ENCODE measurements around the gene ENGASE.

ENGASE gene

DNA sequence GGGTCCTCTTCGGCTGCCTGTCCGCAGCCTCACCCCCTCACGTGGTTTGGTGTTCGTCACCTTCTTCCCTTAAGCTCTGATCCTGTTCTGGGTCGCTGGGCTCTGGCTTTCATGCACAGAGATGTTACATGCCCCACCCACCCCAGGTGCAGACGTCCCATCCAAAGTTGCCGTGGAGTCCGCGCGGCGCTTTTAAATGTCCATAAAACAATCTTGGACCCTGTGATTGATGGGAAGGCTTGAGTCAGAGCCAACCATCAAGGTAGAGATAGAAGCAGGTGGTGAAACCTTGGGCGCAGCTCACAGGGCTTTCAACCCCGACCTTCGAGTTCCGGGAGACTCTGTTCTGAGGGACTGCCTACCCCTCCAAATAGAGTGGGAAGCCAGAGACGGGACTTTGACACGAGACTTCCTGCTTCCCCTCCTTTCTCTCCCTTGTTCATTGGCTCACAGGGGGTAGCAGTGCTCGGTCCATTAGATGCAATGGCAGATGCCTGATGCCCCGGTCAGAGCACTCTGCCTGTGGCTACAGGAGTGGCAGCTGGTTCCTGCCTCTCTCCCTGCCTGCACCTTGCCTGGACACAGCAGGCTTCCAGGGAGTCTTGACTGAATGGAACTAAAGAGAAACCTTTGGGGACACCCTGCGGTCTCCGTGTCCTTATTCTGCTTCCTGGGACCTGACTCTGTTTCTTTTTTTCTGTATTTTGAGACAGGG, 4.0 kb downstream of the ENGASE start:
- no peaks in the 10 kb centered on the region for H3K9me3 ChIP-seq (ENCODE audit: control insufficient read depth, low read length)
- H3K9ac ChIP-seq (ENCODE audit: low read length): no peak overlapping the region
- peaks cover 13% of the 10 kb centered on the region for H3K36me3 ChIP-seq (ENCODE audit: control insufficient read depth, insufficient read depth, low read length)
- H3K4me1 ChIP-seq (ENCODE audit: control insufficient read depth, insufficient read depth, low read length): peaks cover 16% of the 10 kb centered on the region
- H3K27me3 ChIP-seq (ENCODE audit: control insufficient read depth, insufficient read depth, low read length): no peaks in the 10 kb centered on the region
- no peak overlapping the region for H3K4me3 ChIP-seq (ENCODE audit: low read length)

- H3K4me3 ChIP-seq (ENCODE audit: low read length): no peak overlapping the region
- no peak overlapping the region for H3K9ac ChIP-seq (ENCODE audit: low read length)
- H3K27me3 ChIP-seq (ENCODE audit: control insufficient read depth, insufficient read depth, low read length): no peaks in the 10 kb centered on the region
- H3K36me3 ChIP-seq (ENCODE audit: control insufficient read depth, insufficient read depth, low read length): peaks cover 13% of the 10 kb centered on the region
- H3K4me1 ChIP-seq (ENCODE audit: control insufficient read depth, insufficient read depth, low read length): peaks cover 8% of the 10 kb centered on the region
- no peaks in the 10 kb centered on the region for H3K9me3 ChIP-seq (ENCODE audit: control insufficient read depth, low read length)
Observed at GRCh38 chr17:79079421-79080200, 5.0 kb downstream of the ENGASE start.

GRCh38 chr17:79080349-79080748, 5.7 kb downstream of the ENGASE start:
- no peak overlapping the region for H3K9ac ChIP-seq (ENCODE audit: low read length)
- peaks cover 7% of the 10 kb centered on the region for H3K4me1 ChIP-seq (ENCODE audit: control insufficient read depth, insufficient read depth, low read length)
- H3K36me3 ChIP-seq (ENCODE audit: control insufficient read depth, insufficient read depth, low read length): peaks cover 13% of the 10 kb centered on the region

GRCh38 chr17:79080761-79081290, 6.2 kb downstream of the ENGASE start:
- H3K4me3 ChIP-seq (ENCODE audit: low read length): no peak overlapping the region
- no peak overlapping the region for H3K9ac ChIP-seq (ENCODE audit: low read length)
- peaks cover 3% of the 10 kb centered on the region for H3K4me1 ChIP-seq (ENCODE audit: control insufficient read depth, insufficient read depth, low read length)
- no peaks in the 10 kb centered on the region for H3K27me3 ChIP-seq (ENCODE audit: control insufficient read depth, insufficient read depth, low read length)
- H3K36me3 ChIP-seq (ENCODE audit: control insufficient read depth, insufficient read depth, low read length): peaks cover 13% of the 10 kb centered on the region
- no peaks in the 10 kb centered on the region for H3K9me3 ChIP-seq (ENCODE audit: control insufficient read depth, low read length)

More at GRCh38 chr17:79080349-79080748, 5.7 kb downstream of the ENGASE start:
- H3K4me3 ChIP-seq (ENCODE audit: low read length): no peak overlapping the region
- no peaks in the 10 kb centered on the region for H3K27me3 ChIP-seq (ENCODE audit: control insufficient read depth, insufficient read depth, low read length)
- H3K9me3 ChIP-seq (ENCODE audit: control insufficient read depth, low read length): no peaks in the 10 kb centered on the region

DNA sequence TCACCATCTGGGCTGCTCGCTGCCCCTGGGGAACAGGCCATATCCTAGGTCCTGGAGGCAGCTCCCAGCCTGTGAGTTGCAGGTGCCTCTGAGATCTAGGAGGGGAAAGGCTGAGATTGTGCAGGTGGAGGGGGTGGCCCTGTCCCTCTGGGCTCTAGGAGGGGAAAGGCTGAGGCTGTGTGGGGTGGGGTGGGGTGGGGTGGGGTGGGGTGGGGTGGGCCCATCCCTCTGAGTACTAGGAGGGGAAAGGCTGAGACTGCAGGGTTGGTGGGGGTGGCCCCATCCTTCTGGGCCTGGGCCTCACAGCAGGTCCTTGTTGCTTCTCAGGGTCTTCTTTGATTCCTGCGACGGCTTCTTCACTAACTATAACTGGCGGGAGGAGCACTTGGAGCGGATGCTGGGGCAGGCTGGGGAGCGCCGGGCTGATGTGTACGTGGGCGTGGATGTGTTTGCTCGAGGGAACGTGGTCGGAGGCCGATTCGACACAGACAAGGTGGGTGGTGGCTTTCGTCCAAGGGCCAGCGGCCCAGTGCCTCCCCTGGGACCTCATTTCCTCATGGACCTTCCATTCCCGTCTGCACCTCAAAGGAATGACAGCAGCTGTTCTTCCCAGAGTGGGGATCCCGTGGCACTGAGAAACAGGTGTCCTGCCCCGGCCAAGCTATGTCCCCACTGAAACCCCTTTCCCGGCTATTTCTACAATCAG, 7.1 kb downstream of the ENGASE start:
- H3K4me1 ChIP-seq (ENCODE audit: control insufficient read depth, insufficient read depth, low read length): no peaks in the 10 kb centered on the region
- no peaks in the 10 kb centered on the region for H3K27me3 ChIP-seq (ENCODE audit: control insufficient read depth, insufficient read depth, low read length)
- H3K9me3 ChIP-seq (ENCODE audit: control insufficient read depth, low read length): no peaks in the 10 kb centered on the region
- H3K4me3 ChIP-seq (ENCODE audit: low read length): no peak overlapping the region
- no peak overlapping the region for H3K9ac ChIP-seq (ENCODE audit: low read length)
- H3K36me3 ChIP-seq (ENCODE audit: control insufficient read depth, insufficient read depth, low read length): peaks cover 13% of the 10 kb centered on the region

DNA sequence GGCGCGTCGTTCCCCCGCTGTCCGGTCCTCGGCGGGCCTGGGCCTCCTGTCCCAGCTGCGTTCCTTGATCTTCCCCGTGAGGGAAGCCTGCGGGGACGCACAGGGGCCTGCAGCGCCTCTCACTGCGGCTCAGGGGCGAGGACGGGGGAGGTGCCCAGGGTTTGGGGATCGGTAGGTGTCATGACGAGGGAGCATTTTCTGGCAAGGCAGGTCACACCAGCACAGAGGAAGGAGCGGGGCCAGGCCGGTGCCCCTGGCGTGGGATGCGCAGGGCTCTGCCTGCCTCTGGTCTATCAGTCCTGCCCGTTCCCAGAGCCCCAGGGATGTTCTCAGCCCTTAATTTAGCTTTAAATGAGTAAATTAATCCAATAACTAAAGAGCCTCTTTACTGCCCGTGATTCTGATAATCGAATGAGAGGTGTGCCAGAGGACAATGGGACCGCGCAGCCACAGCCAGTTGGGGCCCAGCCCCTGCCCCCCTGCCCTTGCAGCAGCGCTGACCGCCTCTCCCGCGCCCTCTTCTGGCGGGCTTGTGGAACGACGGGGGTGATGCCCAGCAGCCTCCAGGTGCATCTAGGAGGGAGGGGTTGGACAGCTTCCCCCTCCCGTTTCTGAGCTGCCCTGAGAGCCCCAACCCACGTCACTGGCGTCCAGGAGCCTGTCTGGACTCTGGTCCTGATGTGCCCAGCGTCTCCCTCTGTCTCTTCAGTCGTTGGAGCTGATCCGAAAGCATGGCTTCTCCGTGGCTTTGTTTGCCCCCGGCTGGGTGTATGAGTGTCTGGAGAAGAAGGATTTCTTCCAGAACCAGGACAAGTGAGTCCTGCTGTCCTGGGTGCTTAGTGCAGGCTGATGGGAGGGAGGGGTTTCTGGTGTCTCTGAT, 7.9 kb downstream of the ENGASE start:
- Histone ChIP-seq H3K9ac (ENCODE audit: low read length) (no peak overlapping the region), H3K4me1 (ENCODE audit: control insufficient read depth, insufficient read depth, low read length) (no peaks in the 10 kb centered on the region), H3K4me3 (ENCODE audit: low read length) (no peak overlapping the region), H3K36me3 (ENCODE audit: control insufficient read depth, insufficient read depth, low read length) (peaks cover 13% of the 10 kb centered on the region), H3K9me3 (ENCODE audit: control insufficient read depth, low read length) (no peaks in the 10 kb centered on the region), H3K27me3 (ENCODE audit: control insufficient read depth, insufficient read depth, low read length) (no peaks in the 10 kb centered on the region)

- H3K4me3 ChIP-seq (ENCODE audit: low read length): no peak overlapping the region
- H3K4me1 ChIP-seq (ENCODE audit: control insufficient read depth, insufficient read depth, low read length): no peaks in the 10 kb centered on the region
- no peaks in the 10 kb centered on the region for H3K27me3 ChIP-seq (ENCODE audit: control insufficient read depth, insufficient read depth, low read length)
- no peaks in the 10 kb centered on the region for H3K9me3 ChIP-seq (ENCODE audit: control insufficient read depth, low read length)
- H3K9ac ChIP-seq (ENCODE audit: low read length): no peak overlapping the region
- H3K36me3 ChIP-seq (ENCODE audit: control insufficient read depth, insufficient read depth, low read length): peaks cover 13% of the 10 kb centered on the region
Observed at GRCh38 chr17:79083191-79083971, 8.8 kb downstream of the ENGASE start.

DNA sequence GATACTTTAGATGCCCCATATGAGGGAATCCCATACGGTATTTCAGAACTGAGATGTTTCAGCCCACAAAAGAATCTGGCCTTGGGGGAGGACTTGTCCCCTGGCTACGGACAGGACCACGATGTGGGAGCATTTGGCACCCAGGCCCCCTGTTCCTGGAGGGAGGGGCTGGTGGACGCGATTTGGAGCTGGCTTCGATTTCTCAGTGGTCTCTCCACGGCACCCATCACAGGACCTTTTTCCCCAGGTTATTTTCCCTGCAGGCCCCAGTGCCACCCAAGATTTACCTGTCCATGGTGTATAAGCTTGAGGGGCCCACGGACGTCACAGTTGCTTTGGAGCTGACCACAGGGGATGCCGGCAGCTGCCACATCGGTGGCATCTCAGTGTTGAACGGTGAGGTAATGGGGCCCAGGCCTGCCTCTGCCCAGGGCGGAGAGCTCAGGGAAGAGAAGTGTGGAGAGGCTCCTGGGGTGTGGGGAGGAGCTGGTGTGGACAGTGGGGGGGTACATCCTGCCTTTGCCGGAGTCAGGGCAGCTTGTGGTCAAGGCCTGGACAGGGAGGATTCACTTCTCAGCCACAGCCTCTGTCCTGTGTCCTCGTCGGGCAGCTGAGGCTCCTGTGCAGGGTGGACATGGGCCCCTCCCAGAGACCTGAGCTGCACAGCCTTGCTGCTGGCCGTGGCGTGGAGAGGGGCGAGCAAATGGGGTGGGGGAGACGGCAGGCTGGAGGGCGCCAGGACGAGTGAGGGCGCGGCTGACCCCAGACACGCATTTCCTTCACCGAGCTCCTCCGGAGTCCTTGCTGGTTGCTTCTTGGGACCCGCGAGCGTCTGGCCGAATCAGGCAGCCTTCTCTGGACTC, 9.9 kb downstream of the ENGASE start:
- Histone ChIP-seq H3K9me3 (ENCODE audit: control insufficient read depth, low read length) (no peaks in the 10 kb centered on the region), H3K36me3 (ENCODE audit: control insufficient read depth, insufficient read depth, low read length) (peaks cover 8% of the 10 kb centered on the region), H3K4me3 (ENCODE audit: low read length) (no peak overlapping the region), H3K27me3 (ENCODE audit: control insufficient read depth, insufficient read depth, low read length) (no peaks in the 10 kb centered on the region), H3K4me1 (ENCODE audit: control insufficient read depth, insufficient read depth, low read length) (no peaks in the 10 kb centered on the region), H3K9ac (ENCODE audit: low read length) (no peak overlapping the region)

DNA sequence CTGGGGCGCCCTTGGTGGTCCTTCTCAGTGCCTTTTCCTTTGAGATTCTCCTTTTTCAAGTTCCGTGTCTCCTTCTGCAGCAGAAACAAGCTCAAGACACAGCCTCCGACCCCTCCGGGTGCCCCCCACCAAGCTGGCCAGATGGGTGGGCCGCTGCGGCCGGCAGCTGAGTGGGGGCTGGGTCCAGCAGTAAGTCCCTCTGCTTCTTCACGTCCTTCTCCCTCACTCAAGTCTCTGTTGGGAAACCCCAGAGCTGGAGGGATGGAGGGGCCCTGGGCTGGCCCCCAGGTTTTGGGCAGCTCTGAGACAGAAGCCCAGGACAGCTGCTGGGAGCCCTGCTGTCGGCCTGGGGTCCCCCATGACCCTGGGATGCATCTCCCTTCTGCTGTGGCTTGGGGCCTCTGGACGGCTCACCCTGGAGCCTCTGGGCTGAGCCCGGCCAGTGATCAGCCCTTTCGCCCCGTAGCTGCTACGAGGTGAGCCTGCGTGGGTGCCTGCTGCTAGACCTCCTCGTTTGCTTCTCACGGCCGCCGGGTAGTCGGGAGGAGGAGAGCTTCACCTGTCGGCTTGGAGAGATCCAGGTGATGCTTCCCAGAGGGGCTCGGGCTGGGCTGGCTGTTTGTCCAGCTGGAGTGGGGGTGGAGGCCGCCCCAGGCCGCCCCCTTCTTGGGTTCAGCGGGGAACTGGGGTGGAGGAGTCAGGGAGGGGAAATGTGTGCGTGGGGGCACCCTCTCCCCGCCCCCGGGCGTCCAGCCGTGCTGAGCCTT, 10.7 kb downstream of the ENGASE start:
- Histone ChIP-seq H3K27me3 (ENCODE audit: control insufficient read depth, insufficient read depth, low read length) (no peaks in the 10 kb centered on the region), H3K4me1 (ENCODE audit: control insufficient read depth, insufficient read depth, low read length) (no peaks in the 10 kb centered on the region), H3K36me3 (ENCODE audit: control insufficient read depth, insufficient read depth, low read length) (peaks cover 8% of the 10 kb centered on the region), H3K9ac (ENCODE audit: low read length) (no peak overlapping the region), H3K9me3 (ENCODE audit: control insufficient read depth, low read length) (no peaks in the 10 kb centered on the region), H3K4me3 (ENCODE audit: low read length) (no peak overlapping the region)
